AG20443 (cell line): ENCODE results near the gene P4HTM.

ENCODE experiments used
- DNase-seq: peaks from one replicate; pipeline ENCODE4 v3.0.0; 2012; ENCODE audit warnings: low spot score, mixed read lengths

P4HTM gene

GRCh38 chr3:48989796-48990635 lies at the start of gene P4HTM:
P4HTM (plus strand) TSS chr3:48990241; CDS start chr3:48990257, 16 bp downstream.
- peak; percentile 95 for DNase-seq

GRCh38 chr3:48945432-48945831 lies 44.6 kb upstream of the P4HTM start:
- no peak for DNase-seq

GRCh38 chr3:48945891-48946549 lies 44.0 kb upstream of the P4HTM start:
- DNase-seq = no peak

- DNase-seq = no peak
Observed at GRCh38 chr3:48949376-48949717, 40.7 kb upstream of the P4HTM start.

- no peak for DNase-seq
Observed at GRCh38 chr3:48950051-48950450, 40.0 kb upstream of the P4HTM start.

GRCh38 chr3:48951764-48952163 lies 38.3 kb upstream of the P4HTM start:
- DNase-seq = no peak

GRCh38 chr3:48952510-48953118 lies 37.4 kb upstream of the P4HTM start:
- no peak for DNase-seq

GRCh38 chr3:48957006-48957705 lies 32.9 kb upstream of the P4HTM start:
- DNase-seq = no peak

GRCh38 chr3:48960841-48961413 lies 29.1 kb upstream of the P4HTM start:
- no peak for DNase-seq

GRCh38 chr3:48962340-48962739 lies 27.7 kb upstream of the P4HTM start:
- DNase-seq = no peak

GRCh38 chr3:48962939-48963338 lies 27.1 kb upstream of the P4HTM start:
- DNase-seq = no peak

GRCh38 chr3:48963591-48963990 lies 26.4 kb upstream of the P4HTM start:
- DNase-seq = no peak

GRCh38 chr3:48966367-48966766 lies 23.7 kb upstream of the P4HTM start:
- no peak for DNase-seq

GRCh38 chr3:48966876-48967361 lies 23.1 kb upstream of the P4HTM start:
- DNase-seq = no peak

GRCh38 chr3:48970586-48970985 lies 19.5 kb upstream of the P4HTM start:
- DNase-seq = no peak

- DNase-seq = no peak
Observed at GRCh38 chr3:48974076-48974864, 15.8 kb upstream of the P4HTM start.

- no peak for DNase-seq
Observed at GRCh38 chr3:48979451-48979850, 10.6 kb upstream of the P4HTM start.

- DNase-seq = no peak
Observed at GRCh38 chr3:48980295-48980694, 9.7 kb upstream of the P4HTM start.

- DNase-seq = no peak
Observed at GRCh38 chr3:48982016-48982415, 8.0 kb upstream of the P4HTM start.

GRCh38 chr3:48982686-48983085 lies 7.4 kb upstream of the P4HTM start:
- DNase-seq = no peak

GRCh38 chr3:48983096-48983495 lies 6.9 kb upstream of the P4HTM start:
- no peak for DNase-seq
